GM18517 (cell line): ENCODE measurements around the gene TMEM267.
"Not testable (repeated sequence)": the region's sequence is repeated elsewhere in the genome, so short reads cannot be mapped to it uniquely, and the experiment has no call there.

Experiments
- ATAC-seq: cut with Tn5 transposase; IDR thresholded peaks from one replicate; pipeline ENCODE4 v1.9.1; 2021; ENCODE audit warnings: mild to moderate bottlenecking, moderate library complexity; ENCODE audit not compliant: unreplicated experiment

TMEM267 gene, protein sequence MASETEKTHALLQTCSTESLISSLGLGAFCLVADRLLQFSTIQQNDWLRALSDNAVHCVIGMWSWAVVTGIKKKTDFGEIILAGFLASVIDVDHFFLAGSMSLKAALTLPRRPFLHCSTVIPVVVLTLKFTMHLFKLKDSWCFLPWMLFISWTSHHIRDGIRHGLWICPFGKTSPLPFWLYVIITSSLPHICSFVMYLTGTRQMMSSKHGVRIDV

DNA sequence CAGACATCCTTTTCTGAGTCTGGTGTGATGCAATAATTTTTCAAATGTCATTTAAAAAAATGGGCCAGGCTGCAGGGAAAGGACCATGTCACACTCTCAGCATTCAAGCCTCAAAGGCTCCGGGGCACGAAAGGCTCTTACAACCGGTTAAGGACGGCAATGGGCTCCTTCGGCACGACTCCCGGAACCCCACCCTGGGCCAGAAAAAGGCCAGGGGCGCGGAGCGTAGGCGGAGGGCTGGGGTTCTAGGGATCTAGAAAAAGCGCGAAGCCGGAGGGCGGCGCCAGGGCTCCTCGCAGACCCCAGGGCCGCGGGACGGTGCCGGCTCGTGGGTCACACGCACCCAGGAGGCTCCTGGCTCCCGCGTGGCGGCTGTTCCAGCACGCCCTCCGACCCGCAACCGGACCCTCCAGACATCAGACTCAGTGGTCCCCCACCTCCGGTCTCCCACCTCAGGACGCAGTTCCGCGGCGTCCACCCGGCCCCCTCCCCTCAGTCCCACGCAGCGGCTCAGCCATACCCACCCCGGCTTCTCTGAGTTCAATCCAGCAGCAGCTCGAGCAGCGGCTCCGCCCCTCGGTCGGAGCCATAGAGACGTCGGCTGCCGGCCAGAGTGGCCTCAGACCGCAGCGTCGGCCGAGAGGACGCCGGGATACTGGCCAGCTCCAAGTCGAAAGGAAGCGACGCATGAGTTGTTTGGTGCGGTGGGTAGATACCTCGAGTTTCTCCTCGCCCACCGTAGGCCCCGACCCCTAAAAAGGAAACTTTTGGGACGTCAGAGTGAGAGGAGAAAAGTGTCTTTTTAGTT, at the start of gene TMEM267:
Gene TMEM267 (minus strand): TSS at position 568 of the 808 bp plus-strand sequence. CDS start 29,896 bp downstream, outside the sequence.
- peak; percentile 65 for ATAC-seq

DNA sequence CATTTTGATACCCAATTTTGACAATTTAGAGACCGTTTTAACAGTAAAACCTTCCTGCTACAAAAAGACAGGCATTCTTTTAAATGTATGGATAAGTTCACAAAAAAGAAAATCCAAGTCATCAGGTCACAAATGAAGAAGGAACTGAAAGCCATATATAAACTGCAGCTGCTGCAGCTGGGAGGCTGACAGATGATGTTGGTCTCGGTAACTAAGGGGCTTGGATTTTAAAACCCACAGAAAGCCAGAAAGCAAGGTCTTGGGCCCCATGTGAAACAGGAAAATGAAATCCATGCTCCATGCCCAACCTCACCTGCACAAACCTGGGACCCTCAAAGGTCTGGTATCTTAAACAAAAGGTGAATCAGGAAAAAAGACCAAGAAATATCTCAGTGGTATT, 47.0 kb upstream of the TMEM267 start:
- ATAC-seq = no peak

DNA sequence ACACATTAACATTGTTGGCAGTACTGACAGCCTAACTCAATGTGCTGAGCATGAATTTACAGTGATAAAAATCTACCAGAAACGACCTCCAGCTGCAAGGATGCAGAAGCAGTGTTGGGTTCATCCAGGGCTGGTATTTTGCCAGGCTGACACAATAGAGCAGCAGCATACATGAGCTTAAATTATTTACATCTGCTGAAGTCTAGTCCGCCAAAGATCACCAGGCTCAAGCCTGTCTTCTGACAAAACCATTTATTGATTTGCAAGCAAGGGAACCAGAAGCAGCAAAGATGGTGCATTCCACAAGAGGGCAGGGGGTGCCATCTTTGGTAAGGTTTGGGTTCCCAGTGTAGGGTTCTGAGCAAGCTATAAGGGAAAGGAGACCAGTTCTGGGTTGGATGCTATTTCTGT, 40.0 kb upstream of the TMEM267 start:
- no peak for ATAC-seq

DNA sequence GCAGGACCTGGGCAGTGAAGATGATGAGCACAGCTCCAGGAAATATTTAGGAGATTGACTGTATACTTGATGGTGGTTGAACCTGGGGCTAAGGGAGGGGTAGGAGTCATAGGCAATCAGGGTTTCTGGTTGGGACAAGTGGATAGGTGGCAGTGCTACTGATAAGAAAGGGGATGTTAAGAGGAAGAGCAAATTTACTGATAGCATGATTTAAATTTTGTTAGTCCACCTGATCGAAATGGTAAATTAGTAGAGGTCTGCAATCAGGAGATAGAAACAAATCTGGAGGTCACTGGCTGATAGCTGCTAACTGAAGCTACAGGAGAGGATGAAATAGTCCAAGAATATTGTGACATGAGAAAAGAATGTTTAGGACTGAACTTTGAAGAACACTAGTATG, 37.0 kb upstream of the TMEM267 start:
- ATAC-seq = no peak

DNA sequence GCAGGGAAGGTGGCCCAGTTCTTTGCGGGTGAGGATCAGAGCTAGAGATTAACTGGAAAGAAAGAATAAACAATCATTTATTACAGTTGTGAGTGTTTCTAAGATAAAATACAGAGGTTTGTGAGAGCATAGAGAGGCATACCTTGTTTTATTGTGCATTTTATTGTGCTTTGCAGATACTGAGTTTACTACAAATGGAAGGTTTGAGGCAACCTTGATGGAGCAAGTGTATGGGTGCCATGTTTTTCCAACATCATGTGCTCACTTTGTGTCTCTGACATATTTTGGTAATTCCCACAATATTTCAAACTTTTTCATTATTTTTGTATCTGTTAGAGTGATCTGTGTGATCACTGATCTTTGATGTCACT, 32.0 kb upstream of the TMEM267 start:
- ATAC-seq = no peak

DNA sequence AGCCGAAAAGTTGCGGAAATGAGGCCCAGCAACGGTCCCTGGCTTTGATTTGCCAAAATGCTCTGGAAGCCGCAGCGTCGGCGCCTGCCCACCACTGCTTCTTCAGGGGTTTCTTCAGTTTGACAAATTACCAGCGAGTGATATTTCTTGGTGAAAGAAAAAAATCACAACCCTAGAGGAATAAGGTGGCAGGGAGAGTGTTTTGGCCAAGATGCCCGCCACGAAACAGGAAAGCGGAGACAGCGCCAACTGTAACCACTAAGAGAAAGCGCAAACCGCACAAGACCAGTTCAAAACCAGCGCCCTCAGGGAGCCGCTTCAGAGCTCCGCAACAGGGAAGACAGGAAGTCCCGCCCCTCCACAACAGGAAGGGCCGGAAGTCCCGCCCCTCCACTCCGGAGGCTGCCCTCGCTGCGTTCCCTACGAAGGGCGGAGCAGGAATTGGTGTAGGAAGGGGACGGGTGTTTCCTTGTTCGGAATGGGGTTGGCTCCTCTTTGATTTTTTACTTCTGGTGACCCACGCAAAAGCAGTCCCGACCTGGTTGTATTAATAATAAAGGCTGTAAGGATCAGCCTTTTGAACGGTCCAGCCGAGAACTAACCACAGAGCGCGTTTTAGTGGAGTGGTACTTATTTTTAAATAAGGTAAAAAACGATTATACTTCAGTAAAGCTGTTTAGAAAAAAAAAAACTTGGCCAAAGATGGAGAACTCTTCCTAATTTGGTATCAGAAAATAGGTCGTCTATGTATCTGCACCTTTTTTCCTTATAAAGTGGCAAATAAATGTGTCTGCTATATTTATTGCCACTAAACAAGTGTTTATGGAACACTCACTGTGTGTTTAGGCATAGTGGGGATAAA, 31.4 kb upstream of the TMEM267 start, which contains the start of gene C5orf34:
Gene C5orf34 (minus strand): TSS at position 333 of the 862 bp plus-strand sequence. CDS start 5,809 bp downstream, outside the sequence.
- peak; percentile 96 for ATAC-seq

DNA sequence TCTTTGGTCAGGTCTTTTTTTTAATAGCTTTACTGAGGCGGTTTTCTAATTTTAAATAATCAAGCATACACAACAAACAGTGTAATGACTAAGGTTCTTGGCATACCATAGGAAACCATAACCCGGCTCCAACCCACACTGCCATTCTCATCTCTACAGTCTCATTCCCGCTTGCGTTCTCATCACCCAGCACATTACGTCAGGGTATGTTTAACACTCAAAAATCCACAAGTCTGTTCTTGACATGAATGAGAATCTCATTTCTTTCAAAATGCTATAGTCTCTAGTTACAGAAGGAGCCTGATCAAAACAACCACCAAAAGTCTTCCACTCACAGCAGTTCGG, 30.8 kb upstream of the TMEM267 start:
- ATAC-seq = peak; percentile 32

DNA sequence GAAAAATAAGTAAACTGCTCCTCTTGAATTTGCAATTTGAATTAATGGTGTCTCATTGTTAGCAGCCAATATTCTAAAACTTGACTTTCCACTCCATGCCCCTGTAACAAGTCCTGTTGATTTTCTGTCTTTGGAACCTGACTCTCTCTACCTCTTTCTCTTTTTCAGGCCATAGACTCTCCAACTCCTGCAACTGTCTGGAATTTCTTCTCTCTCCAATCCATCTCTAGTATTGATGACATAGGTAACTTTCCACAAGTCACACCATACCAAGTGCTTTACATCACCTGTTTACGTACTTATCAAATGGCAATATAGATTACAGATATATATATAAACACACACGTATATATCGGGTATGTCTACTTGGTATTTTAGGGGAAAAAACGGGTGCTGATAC, 30.4 kb upstream of the TMEM267 start:
- no peak for ATAC-seq

DNA sequence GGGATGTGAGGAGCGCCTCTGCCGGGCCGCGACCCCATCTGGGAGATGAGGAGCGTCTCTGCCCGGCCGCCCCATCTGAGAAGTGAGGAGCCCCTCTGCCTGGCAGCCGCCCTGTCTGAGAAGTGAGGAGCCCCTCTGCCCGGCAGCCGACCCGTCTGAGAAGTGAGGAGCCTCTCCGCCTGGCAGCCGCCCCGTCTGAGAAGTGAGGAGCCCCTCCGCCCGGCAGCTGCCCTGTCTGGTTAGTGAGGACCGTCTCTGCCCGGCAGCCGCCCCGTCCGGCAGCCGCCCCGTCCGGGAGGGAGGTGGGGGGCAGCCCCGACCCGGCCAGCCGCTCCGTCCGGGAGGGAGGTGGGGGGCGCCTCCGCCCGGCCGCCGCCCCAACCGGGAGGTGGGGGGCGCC, 27.4 kb upstream of the TMEM267 start:
- ATAC-seq = not testable (repeated sequence)

DNA sequence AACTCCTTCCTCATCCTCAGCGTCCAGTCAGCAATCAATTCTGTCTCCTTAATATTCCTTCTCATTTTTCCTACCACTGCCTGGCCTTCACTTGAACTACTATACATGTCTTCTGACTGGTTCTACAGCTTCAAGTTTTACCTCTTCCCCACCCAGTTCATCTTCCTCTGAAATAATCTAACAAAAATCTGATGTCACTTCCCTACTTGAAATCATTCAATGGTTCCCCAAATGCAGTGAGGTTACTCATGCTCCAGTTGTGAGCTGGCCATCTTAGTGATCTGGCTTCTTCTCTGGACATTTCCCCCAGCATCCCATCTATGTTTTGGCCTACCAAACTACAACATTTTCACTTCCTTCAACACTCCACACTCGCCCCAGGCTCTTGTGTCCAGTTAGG, 14.9 kb upstream of the TMEM267 start:
- ATAC-seq = no peak

DNA sequence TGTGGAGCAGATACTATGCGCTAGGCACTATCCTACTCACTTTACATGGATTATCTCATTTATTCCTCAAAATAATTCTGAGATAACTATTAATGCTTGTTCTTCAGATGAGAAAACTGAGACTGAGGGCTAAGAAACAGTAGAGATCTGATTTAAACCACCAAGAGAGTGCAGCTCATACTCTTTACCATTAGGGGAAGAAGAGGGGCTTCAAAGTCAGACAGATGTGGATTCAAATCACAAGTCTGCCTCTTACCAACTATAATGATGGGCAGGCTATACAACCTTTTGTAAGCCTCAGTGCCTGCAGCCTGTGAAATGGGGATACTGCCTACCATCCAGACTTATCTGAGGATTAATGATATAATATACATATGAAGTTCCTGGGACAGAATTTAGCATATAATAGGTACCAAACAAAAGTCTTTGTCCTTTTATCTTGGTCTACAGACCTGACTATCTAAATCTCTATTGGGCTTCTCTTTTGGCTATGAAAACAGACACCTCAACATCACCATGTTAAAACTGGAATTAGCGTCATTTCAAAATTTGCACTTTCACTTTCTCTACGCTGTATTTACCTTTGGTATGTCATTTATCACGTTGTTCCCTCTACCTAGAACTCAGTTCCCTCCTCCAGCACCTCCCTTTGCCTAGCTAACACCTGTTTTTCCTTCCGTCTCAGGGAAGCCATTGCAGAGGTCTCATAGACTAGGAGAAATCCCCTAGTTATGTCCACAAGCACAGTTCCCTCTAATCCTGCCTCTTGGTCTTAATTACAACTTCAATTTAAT, 13.8 kb upstream of the TMEM267 start:
- ATAC-seq = no peak

DNA sequence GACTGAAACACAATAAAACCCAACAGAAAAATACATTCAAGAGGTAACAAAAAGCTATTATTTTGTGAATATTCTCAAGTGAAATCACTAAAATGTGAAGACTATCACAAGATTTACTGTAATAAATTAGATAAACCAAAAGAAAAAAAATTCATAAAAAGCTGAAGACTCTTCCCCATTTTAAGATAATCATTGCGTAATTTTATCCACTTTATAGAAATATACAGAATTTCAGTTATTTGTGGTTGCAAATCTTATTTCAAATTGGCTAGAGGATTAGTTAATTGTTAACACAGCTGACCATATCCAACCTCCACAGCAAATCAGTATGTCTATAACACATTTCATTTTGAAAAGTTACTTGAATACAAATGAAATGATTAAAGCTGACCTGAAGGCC, 7.7 kb upstream of the TMEM267 start:
- no peak for ATAC-seq

DNA sequence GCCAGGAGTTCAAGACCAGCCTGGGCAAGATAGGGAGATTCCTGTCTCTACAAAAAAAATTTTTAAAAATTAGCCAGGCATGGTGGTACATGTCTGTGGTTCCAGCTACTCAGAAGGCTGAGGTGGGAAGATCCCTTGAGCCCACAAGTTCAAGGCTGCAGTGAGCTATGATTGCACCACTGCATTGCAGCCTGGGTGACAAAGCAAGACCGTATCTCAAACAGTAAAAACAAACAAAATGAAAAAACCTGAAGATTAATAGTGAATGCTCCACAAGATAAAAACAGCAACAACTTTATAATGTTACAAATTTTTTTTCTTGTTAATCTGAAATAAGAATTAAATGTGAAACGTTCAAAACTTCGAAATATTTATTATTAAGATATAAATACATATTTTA, 2.7 kb upstream of the TMEM267 start:
- ATAC-seq = no peak

DNA sequence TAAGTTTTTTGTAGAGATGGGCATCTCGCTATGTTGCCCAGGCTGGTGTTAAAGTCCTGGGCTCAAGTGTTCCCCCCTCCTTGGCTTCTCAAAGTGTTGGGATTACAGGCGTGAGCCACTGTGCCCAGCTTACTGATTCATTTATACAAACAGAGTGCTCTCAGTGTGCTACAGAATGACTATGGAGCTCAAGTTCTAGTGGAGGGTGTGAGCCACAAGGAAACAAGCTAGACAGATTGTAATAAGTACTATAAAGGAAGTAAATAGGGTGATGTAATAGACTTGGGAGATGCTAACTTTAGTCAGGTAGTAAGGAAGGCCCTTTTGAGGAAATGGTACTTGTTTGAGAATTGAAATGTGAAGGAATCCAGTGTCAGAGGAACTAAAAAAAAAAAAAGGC, 1.7 kb upstream of the TMEM267 start:
- no peak for ATAC-seq

DNA sequence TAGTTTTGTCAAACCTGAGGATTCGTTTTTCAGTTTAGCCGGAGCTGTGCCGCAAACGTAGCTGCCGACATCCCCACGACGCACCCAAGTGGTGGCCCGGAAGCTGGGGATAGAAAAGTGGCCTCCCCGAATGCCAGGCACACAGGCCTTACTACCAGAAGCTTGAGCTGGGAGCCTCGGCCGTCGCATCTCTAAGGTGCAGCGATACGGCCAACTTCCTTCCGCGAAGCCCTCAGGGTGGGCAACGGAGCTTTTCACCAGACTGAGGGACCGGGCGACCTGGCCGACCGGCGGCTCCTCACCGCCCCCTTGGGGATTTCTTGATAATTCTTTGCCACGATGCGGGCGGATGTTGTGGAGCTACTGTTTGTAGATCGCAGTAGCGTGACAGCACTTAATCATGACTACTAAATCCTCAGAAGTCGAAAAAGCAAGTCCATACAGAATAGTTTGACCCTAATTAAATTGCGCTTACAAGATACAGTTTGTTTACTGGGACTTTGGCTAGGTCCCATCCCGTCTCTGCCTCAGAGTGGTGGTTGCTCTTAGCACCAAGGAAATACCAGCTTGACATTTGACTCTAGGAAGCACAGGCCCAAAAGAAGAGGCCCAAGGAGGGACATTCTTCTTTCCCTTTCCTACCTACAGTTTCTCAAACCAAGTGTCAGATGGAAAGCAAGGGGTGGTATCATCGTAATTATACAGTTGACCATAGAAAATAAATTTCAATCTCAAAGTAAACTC, 613 bp upstream of the TMEM267 start:
- ATAC-seq = peak; percentile 76

DNA sequence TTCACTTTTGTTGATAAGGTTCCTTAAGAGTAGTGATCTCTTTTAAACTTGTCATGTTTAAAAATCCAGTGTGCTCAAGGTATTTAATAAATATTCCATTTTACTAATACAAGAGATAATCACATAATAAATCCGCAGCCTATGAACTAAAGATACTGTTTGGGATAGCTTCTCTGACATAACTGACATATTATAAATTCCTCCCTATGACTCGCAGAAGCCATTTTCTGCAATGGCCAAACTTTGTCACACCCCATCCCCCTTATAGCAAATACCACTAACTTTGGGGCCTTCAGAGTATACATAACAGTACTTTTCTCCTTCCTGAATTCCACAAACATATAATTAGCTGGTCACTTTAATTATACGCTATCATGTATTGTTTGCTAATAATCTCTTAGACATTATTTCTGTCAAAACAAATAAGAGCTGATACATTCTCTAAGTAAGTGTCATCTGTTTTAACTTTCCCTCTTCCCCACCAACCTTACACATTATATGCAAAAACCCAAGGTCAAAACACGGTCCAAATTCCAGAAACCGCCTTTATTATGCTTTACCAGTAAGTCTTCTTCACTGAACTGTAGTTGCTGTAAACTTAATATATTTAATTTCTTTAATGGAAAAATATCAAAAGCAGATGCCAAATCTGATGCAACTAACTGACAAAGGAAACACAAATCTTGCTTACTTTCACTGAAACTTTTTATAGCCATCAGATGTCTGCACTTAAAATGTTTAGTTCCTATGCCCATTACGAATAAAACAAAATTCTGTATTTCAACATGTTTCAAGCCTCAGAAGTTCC, 971 bp downstream of the TMEM267 start:
- no peak for ATAC-seq

DNA sequence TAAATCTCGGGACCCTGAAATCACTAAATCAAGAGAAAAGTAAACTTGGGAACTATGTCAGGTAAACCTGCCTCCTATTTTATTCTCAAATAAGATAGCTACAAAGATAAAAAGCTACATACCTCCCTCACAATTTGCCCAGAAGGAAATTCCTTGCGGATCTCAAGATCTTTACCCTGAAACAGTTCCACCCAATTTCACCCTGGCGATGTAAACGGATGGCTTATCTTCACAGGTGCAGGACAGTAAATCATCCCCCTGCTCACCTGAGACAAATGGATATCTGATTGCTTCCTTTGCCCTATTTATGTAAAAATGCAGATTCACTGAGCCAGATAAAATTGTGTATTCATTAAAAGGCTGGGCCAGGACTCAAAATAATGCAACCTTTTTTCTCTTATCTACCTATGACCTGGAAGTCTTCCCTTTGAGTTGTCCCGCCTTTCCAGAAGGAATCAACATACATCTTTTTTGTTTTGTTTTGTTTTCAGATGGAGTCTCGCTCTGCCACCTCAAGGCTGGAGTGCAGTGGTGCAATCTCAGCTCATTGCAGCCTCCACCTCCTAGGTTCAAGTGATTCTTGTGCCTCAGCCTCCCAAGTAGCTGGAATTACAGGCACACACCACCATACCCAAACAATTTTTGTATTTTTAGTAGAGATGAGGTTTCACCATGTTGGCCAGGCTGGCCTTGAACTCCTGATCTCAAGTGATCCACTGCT, 13.8 kb downstream of the TMEM267 start:
- ATAC-seq = no peak

DNA sequence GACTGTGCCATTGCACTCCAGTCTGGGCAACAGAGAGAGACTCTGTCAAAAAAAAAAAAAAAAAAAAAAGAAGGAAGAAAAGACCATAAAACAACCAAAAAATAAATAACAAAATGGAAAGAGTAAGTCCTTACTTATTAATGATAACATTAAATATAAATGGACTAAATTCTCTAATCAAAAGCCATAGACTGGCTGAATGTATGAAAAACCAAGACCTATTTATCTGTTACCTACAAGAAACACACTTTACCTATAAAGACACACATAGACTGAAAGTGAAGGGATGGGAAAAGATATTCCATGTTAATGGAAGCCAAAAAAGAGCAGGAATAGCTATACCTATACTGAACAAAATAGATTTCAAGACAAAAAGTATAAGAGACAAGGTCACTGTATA, 16.6 kb downstream of the TMEM267 start:
- ATAC-seq = no peak

DNA sequence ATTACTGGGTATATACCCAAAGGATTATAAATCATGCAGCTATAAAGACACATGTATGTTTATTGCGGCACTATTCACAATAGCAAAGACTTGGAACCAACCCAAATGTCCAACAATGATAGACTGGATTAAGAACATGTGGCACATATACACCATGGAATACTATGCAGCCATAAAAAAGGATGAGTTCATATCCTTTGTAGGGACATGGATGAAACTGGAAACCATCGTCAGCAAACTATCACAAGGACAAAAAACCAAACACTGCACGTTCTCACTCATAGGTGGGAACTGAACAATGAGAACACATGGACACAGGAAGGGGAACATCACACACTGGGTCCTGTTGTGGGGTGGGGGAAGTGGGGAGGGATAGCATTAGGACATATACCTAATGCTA, 18.2 kb downstream of the TMEM267 start:
- ATAC-seq = not testable (repeated sequence)
